GM21515 (cell line): ENCODE data around the gene ANKRD18B.
"Not testable (repeated sequence)": the region's sequence is repeated elsewhere in the genome, so short reads cannot be mapped to it uniquely, and the experiment has no call there.

Experiments
- ATAC-seq: cut with Tn5 transposase; IDR thresholded peaks from one replicate; pipeline ENCODE4 v1.9.1; 2021; ENCODE audit not compliant: unreplicated experiment

ANKRD18B gene

GRCh38 chr9:33604249-33604648, 80.2 kb downstream of the ANKRD18B start:
- not testable (repeated sequence) for ATAC-seq

GRCh38 chr9:33604936-33605335, 80.9 kb downstream of the ANKRD18B start:
- ATAC-seq = not testable (repeated sequence)

GRCh38 chr9:33611358-33611757, 87.3 kb downstream of the ANKRD18B start:
- ATAC-seq = no peak

GRCh38 chr9:33612410-33612809, 88.4 kb downstream of the ANKRD18B start:
- ATAC-seq = not testable (repeated sequence)

- ATAC-seq = no peak
Observed at GRCh38 chr9:33614001-33614687, 90.1 kb downstream of the ANKRD18B start.

GRCh38 chr9:33618370-33618769, 94.3 kb downstream of the ANKRD18B start:
- not testable (repeated sequence) for ATAC-seq

GRCh38 chr9:33619666-33620404, 95.8 kb downstream of the ANKRD18B start:
- no peak for ATAC-seq

GRCh38 chr9:33620738-33621439, 96.8 kb downstream of the ANKRD18B start:
- no peak for ATAC-seq
